OCI-LY3 (cell line): Measurements from ENCODE around the gene CHMP6.

Experiments used
- EZH2phosphoT487 ChIP-seq: fragments of 200-600 bp; shearing (Covaris generic); IDR thresholded peaks from 2 replicates; pipeline ENCODE4 v1.6.1; 2018; ENCODE audit warnings: antibody characterized with exemption, mixed run types, low read depth
- TF ChIP-seq, protein P1 (sequence below): fragments of 200-600, 300-600 bp; sonication (generic); IDR thresholded peaks from 2 replicates; pipeline ENCODE4 v1.5.1; 2014; ENCODE audit warnings: antibody characterized with exemption, low read length, low read depth

DNA sequence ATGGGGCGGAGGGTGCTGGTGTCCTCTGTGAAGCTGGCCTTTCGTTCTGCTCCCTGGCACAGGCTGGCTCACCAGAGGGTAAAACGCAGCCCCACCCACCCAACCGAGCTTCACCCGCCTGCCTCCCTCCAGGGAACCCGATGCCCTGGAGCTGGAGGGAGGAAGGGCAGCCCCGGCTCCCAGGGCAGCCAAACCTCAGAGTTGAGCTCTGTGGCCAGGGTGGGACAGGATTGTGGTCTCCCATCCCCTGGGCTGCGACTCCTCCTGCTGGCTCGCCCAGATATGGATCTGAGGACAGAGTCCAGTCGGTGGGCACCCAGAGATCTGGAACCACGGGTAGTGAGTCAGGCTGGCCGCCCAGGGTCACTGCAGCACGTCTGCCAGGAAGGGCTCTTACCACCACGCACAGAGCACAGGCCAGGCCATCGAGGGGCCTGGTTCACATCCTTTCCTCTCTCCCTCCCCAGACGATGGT, 42.6 kb upstream of the CHMP6 start:
- TF ChIP-seq, protein P1, sequence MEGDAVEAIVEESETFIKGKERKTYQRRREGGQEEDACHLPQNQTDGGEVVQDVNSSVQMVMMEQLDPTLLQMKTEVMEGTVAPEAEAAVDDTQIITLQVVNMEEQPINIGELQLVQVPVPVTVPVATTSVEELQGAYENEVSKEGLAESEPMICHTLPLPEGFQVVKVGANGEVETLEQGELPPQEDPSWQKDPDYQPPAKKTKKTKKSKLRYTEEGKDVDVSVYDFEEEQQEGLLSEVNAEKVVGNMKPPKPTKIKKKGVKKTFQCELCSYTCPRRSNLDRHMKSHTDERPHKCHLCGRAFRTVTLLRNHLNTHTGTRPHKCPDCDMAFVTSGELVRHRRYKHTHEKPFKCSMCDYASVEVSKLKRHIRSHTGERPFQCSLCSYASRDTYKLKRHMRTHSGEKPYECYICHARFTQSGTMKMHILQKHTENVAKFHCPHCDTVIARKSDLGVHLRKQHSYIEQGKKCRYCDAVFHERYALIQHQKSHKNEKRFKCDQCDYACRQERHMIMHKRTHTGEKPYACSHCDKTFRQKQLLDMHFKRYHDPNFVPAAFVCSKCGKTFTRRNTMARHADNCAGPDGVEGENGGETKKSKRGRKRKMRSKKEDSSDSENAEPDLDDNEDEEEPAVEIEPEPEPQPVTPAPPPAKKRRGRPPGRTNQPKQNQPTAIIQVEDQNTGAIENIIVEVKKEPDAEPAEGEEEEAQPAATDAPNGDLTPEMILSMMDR = peak; percentile 5; the same call in 1 of the 2 replicates
- no peak for TF ChIP-seq EZH2phosphoT487
